Stimulated activated CD4-positive, alpha-beta T cell treated with anti-CD3 and anti-CD28 coated beads, Interleukin-4, amount 100 ng/mL, for 48 hours (primary cell): ENCODE data around the gene SULT1C4.

Experiments
- DNase-seq, 2 donors: peaks; one replicate each; pipeline ENCODE4 v3.0.0-alpha.2; 2020; ENCODE audit warnings: low read depth in 2 of 2

SULT1C4 gene

GRCh38 chr2:108370080-108370479, 7.7 kb upstream of the SULT1C4 start:
- DNase-seq = no peak

- DNase-seq = no peak
These were observed 980 bp upstream of the SULT1C4 start for GRCh38 chr2:108376774-108377173.

- DNase-seq = no peak
These were observed 353 bp upstream of the SULT1C4 start for GRCh38 chr2:108377401-108377800.

GRCh38 chr2:108378851-108379250, 1.1 kb downstream of the SULT1C4 start:
- no peak for DNase-seq

GRCh38 chr2:108382196-108382595, 4.4 kb downstream of the SULT1C4 start:
- DNase-seq = no peak

- DNase-seq = no peak
These were observed 5.5 kb downstream of the SULT1C4 start for GRCh38 chr2:108383146-108383830.

GRCh38 chr2:108384662-108385393, 7.1 kb downstream of the SULT1C4 start:
- DNase-seq = no peak

GRCh38 chr2:108385411-108386071, 7.8 kb downstream of the SULT1C4 start:
- no peak for DNase-seq

- DNase-seq = no peak
These were observed 10.3 kb downstream of the SULT1C4 start for GRCh38 chr2:108388045-108388444.

- DNase-seq = no peak
These were observed 12.6 kb downstream of the SULT1C4 start for GRCh38 chr2:108390340-108390739.

GRCh38 chr2:108392029-108392428, 14.3 kb downstream of the SULT1C4 start:
- no peak for DNase-seq

- no peak for DNase-seq
These were observed 15.4 kb downstream of the SULT1C4 start for GRCh38 chr2:108393197-108393596.

- no peak for DNase-seq
These were observed 17.4 kb downstream of the SULT1C4 start for GRCh38 chr2:108395155-108395554.

GRCh38 chr2:108396845-108397244, 19.1 kb downstream of the SULT1C4 start:
- DNase-seq = peak in 1 of 2 donors; percentile 3

GRCh38 chr2:108399479-108399878, 21.7 kb downstream of the SULT1C4 start:
- DNase-seq = no peak

GRCh38 chr2:108401800-108402199, 24.0 kb downstream of the SULT1C4 start:
- DNase-seq = no peak

- no peak for DNase-seq
These were observed 25.7 kb downstream of the SULT1C4 start for GRCh38 chr2:108403494-108403893.

GRCh38 chr2:108404784-108405397, 27.1 kb downstream of the SULT1C4 start:
- no peak for DNase-seq

- no peak for DNase-seq
These were observed 30.3 kb downstream of the SULT1C4 start for GRCh38 chr2:108407864-108408729.

- DNase-seq = no peak
These were observed 32.0 kb downstream of the SULT1C4 start for GRCh38 chr2:108409768-108410167.

GRCh38 chr2:108412995-108413710, 35.4 kb downstream of the SULT1C4 start:
- DNase-seq = no peak
